ENCODE results near the gene CORT. TPM values are rescaled to one million over a fixed set of nuclear protein-coding genes. Genes with fewer than 3 reads are reported as not detected.
"Not testable (repeated sequence)": the region's sequence is repeated elsewhere in the genome, so short reads cannot be mapped to it uniquely, and the experiment has no call there.

CORT gene
- total RNA-seq, 1 donor, result not detected

DNA sequence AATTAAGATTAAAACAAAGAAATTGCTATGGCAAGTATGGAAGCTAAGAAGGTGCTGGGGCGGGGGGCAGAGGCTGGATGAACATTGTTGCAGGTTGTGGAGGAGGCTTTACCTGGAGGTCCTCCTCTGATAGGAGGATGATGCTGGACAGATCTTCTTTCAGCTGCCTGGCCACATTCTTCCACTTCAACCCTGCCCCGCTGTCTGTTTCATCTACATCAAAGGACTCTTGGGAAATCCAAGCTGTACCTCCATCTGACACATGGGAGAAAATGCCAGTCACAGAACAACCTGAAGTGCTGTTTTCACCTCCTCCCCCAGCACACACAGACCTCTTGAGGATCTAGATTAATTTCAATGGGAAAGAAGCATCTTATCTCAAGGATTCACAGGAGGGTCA is 17.2 kb downstream of the CORT start:
- DNase-seq (ENCODE audit: low read depth), result no peak
- TF ChIP-seq, protein P1, sequence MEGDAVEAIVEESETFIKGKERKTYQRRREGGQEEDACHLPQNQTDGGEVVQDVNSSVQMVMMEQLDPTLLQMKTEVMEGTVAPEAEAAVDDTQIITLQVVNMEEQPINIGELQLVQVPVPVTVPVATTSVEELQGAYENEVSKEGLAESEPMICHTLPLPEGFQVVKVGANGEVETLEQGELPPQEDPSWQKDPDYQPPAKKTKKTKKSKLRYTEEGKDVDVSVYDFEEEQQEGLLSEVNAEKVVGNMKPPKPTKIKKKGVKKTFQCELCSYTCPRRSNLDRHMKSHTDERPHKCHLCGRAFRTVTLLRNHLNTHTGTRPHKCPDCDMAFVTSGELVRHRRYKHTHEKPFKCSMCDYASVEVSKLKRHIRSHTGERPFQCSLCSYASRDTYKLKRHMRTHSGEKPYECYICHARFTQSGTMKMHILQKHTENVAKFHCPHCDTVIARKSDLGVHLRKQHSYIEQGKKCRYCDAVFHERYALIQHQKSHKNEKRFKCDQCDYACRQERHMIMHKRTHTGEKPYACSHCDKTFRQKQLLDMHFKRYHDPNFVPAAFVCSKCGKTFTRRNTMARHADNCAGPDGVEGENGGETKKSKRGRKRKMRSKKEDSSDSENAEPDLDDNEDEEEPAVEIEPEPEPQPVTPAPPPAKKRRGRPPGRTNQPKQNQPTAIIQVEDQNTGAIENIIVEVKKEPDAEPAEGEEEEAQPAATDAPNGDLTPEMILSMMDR (IDR thresholded peaks at IDR 0.05; ENCODE audit: insufficient read depth, low read depth, low read length), result no peak
- no peak overlapping the region for H3K4me3 ChIP-seq (ENCODE audit: low read depth, low read length)

DNA sequence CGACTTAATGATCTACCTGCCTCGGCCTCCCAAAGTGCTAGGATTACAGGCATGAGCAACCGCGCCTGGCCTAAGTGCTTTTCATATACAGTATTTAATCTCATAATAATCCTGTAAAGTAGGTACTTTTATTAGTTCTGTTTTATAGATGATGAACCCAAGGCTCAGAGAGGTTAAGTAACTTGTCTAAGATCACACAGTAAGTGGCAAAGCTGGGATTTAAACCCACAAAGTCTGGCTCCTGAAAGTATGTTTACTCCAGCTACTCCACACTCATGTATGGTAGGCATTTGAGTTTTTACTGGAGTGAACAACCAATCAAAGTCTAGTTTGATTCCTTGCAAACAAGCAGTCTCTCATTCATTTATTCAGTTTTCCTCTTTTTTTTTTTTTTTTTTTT is 20.2 kb downstream of the CORT start:
- H3K4me3 ChIP-seq (ENCODE audit: low read depth, low read length), result no peak overlapping the region
- TF ChIP-seq, protein P1 (IDR thresholded peaks at IDR 0.05; ENCODE audit: insufficient read depth, low read depth, low read length), result no peak
- DNase-seq (ENCODE audit: low read depth), result no peak

- H3K4me3 ChIP-seq (ENCODE audit: low read depth, low read length), result peak overlapping the region; percentile 90
- TF ChIP-seq, protein P1 (IDR thresholded peaks at IDR 0.05; ENCODE audit: insufficient read depth, low read depth, low read length), result no peak
- peak; percentile 52 for DNase-seq (ENCODE audit: low read depth)
Measured at GRCh38 chr1:10471411-10472219, 21.8 kb downstream of the CORT start.

GRCh38 chr1:10472220-10473144 is 22.7 kb downstream of the CORT start, which contains the start of gene DFFA:
Gene DFFA, minus strand, starts transcription at chr1:10472529. Its CDS starts 71 bp downstream, at chr1:10472458.
- peak within 1 kb of the TSS; percentile 90 for H3K4me3 ChIP-seq (ENCODE audit: low read depth, low read length)
- DNase-seq (ENCODE audit: low read depth), result peak; percentile 96
- TF ChIP-seq, protein P1 (IDR thresholded peaks at IDR 0.05; ENCODE audit: insufficient read depth, low read depth, low read length), result no peak

GRCh38 chr1:10473145-10473765 is 23.4 kb downstream of the CORT start:
- TF ChIP-seq, protein P1 (IDR thresholded peaks at IDR 0.05; ENCODE audit: insufficient read depth, low read depth, low read length), result no peak
- no peak for DNase-seq (ENCODE audit: low read depth)
- no peak overlapping the region for H3K4me3 ChIP-seq (ENCODE audit: low read depth, low read length)

GRCh38 chr1:10474309-10474612 is 24.4 kb downstream of the CORT start:
- peak overlapping the region; percentile 90 for H3K4me3 ChIP-seq (ENCODE audit: low read depth, low read length)
- not testable (repeated sequence) for DNase-seq (ENCODE audit: low read depth)
